GM19035 (cell line): ENCODE results near the gene MTARC1.

ENCODE experiments used
- ATAC-seq: cut with Tn5 transposase; IDR thresholded peaks from one replicate; pipeline ENCODE4 v1.9.1; 2021; ENCODE audit not compliant: unreplicated experiment

The MTARC1 gene

GRCh38 chr1:220803401-220804201, 16.9 kb downstream of the MTARC1 start:
- peak; percentile 76 for ATAC-seq

DNA sequence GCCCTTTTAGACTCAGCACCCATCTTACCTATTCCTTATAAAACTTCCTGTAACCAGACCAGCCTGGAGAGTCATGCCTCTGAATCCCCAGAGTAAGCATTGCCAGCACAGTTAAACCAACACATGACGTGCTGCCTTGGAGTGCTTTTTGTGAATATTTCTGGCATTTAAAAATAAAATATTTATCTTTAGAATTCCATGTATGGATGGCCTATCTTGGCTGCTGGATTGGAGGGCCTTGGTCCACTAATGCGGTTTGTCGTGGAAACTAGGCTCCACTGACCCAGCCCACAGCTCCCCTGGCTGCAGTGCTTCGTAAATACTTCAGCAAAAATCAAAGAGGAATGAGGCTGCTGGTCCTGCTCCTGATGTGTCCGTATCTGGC, 17.5 kb downstream of the MTARC1 start:
- no peak for ATAC-seq

DNA sequence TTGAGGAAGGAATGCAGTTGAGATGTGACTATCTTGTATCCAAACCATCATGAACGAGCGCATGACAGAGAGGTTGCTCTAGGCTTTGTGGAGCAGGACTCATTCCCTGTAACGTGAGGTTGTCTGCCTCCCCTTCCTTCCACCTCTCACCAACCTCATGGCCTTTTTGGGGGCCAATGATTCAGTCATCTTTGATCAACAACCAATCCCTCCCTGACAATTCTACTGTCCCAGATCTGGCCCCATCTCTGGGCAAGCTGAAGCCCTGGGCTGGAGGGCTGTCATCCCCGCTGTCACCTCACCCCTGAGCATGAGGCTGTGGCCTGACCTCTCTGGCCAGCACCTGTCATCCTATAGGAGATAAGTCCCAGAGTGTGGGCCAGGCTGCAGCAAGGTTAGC, 19.7 kb downstream of the MTARC1 start:
- ATAC-seq, result no peak

DNA sequence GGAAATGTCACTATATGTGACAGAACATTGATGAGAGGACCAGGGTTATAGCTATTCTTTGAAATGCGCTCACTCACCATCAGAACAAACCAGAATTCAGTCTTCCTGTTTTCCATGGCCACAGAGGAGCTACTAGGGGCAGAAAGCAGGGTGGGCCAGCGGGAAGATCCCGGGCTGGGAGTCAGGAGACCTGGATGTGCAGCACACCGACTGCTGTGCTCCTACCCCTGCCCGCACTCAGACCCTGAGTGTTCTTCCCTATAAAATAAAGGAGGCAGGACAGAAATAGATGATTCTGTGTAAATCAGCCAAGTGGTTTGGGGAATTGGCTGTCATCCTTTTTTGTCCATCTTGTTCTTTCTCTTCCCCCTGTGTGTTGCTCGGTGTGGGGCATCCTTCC, 21.0 kb downstream of the MTARC1 start:
- no peak for ATAC-seq

DNA sequence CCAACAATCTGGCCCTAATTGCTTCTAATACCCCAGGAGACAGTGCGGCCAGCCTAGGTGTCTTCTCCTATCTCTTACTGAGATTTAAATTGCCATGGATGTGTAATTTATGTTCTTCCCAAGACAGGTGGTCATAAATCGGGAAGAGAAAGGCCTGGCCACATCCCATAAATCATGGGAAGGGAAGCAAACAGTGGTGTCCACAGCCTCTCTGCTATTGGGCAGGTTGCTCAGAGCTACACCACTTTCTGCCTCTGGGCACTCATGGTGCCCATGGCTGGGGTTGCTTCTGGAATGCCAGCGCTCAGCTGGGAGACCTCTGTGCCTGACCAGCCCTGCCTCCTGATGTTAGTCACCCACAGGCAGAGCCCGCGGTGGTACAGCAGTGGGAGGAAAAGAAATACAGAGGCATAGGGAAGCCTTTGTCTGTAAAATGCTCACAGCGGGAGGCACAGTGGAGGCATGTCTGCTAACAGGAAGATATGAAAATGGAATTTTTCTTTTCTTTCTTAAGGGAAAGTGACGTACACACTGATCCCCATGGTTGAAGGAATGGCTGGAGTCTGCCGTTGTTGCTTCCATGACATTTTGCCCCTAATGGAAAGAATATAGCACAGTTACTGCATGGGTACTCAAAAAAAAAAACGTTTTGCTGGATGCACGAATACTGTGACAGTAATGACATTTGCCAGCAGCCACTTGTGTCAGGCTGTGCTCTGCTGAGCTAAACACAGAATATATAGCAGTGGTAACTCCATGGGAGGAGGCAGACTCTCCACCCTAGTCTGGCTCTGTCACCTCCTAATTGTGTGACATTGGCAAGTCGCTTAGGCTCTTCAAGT, 21.9 kb downstream of the MTARC1 start:
- ATAC-seq, result no peak

DNA sequence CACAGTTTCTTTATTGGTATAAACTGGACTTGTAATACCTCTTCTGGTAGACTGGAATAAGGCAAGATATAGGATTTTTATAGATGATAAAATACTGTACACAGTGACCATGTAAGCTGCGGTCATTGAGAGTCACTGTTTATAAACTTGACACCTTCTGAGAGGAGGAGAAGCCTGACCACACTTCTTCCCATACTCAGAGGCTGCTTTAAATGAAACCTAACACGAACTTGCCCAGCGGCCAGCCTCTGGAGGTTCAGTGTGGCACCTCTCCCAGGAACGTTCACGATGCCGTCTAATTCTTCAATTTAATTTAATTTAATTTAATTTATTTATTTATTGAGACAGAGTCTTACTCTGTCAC, 22.5 kb downstream of the MTARC1 start:
- no peak for ATAC-seq

GRCh38 chr1:220809704-220810103, 23.0 kb downstream of the MTARC1 start:
- no peak for ATAC-seq

- peak; percentile 94 for ATAC-seq
These were observed 23.5 kb downstream of the MTARC1 start for GRCh38 chr1:220810179-220810653.

GRCh38 chr1:220810963-220811362, 24.2 kb downstream of the MTARC1 start:
- ATAC-seq, result no peak

- ATAC-seq, result no peak
These were observed 25.0 kb downstream of the MTARC1 start for GRCh38 chr1:220811695-220812094.

DNA sequence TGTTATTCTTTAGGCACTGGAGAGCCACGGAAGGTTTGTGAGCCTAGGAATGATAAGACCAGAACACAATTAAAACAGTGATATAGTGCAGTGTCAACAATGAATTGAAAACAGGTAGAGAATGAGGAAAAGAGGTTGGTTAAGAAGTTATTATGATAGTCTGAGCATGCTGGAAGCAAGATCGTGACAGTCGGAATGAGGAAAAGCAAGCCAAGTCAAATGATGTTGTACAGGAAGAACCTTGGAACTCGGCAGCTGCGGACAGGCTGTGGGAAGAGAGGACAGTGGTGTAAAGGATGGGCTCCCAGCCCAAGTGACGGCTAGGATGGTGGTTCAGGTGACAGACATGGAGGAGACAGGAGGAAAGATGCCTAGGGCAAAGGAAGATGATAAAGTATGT, 25.6 kb downstream of the MTARC1 start:
- no peak for ATAC-seq

GRCh38 chr1:220813013-220813412, 26.3 kb downstream of the MTARC1 start:
- no peak for ATAC-seq

DNA sequence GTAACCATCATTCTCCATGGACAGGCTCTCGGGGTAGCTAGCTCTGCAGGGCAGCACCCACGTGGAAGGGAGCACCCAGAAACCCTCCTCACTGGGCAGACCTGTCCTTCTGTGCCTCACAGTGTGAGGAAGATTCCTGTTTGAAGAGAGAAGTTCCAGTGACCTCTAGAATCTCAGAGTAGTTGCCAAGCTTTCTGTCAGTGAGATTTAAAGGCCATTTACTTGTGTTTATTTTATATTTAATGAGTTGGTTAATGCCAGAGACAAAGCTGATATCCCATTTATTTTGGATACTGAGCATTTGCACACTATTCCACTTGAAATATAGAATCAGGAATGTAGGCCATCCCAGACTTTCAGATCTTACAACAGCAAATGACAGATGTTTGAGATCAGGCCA, 28.7 kb downstream of the MTARC1 start:
- ATAC-seq, result no peak

- no peak for ATAC-seq
These were observed 31.2 kb downstream of the MTARC1 start for GRCh38 chr1:220817907-220818306.

DNA sequence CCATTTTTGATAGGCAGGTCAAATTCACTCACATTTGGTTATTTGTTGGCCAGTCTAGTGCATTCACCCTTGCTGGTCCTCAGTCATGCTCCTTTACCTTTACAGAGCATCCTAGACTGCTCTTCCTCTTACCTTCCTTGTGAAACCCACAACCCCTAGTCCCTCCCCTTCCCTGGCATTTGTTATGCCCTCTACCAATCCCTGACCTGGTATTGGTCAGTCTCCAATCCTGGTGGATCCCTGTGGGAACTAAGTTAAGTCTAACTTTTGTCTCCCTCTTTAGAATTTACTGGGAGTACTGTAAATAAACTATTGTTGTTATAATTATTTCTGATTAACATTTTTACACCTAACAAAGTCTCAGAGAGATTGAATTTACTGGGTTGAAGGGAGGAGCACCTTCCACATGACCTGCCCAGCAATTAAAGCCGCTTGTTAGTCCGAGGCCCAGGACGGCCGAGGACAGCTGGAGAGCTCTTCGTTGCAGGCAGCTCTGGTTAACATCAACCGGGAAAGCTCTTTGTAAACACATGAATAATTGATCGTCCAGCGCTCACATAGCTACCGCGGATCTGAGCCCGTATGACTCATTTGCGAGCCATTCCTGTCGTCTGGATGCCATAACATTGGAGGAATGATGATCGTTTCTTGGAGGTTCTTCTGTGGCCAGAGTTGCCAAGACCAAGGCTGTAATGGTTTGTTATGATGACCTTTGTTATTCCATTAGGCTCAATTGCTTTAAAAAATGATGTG, 31.9 kb downstream of the MTARC1 start:
- ATAC-seq, result no peak

- no peak for ATAC-seq
These were observed 32.8 kb downstream of the MTARC1 start for GRCh38 chr1:220819467-220820026.

- no peak for ATAC-seq
These were observed 37.6 kb downstream of the MTARC1 start for GRCh38 chr1:220824031-220824989.

GRCh38 chr1:220825819-220826551, 39.3 kb downstream of the MTARC1 start:
- no peak for ATAC-seq

DNA sequence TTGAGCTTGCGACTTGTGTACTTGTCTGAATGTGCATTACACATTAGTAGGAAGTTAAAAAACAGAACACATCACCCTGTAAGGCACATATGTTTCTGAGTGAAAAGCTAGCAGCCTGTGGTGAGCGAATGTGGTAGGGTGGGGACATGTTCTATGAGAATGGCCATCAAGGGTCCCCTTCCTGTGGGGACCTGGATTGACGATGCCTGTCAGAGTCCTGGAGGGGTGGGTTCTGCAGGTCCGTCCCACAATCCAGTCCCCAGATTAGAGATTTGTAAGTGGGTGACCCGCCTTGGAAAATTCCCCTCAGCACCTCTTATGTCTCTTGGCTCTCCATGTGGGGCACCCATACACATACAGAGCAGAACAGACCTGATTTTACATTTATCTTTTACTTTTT, 40.0 kb downstream of the MTARC1 start:
- ATAC-seq, result no peak
